Type B pancreatic cell (in vitro differentiated cells): ENCODE results near the gene FAM193A. TPM values are rescaled to one million over a fixed set of nuclear protein-coding genes. Genes with fewer than 3 reads are reported as not detected.
"Not testable (repeated sequence)": the region's sequence is repeated elsewhere in the genome, so short reads cannot be mapped to it uniquely, and the experiment has no call there.

Experiments
- DNase-seq: peaks from one replicate; pipeline ENCODE4 v3.0.0; 2021; ENCODE audit warnings: mixed read lengths; ENCODE audit not compliant: unreplicated experiment; ENCODE audit errors: extremely low spot score
- H3K27ac Mint-ChIP-seq: 2 replicates; pipeline ENCODE4 v1.8.0; 2021; ENCODE audit warnings: mild to moderate bottlenecking, mixed read lengths
- H3K27me3 Mint-ChIP-seq: 2 replicates; pipeline ENCODE4 v1.8.0; 2021; ENCODE audit warnings: mixed read lengths
- H3K36me3 Mint-ChIP-seq: 2 replicates; pipeline ENCODE4 v1.8.0; 2021; ENCODE audit warnings: mixed read lengths
- H3K4me1 Mint-ChIP-seq: one replicate; pipeline ENCODE4 v1.8.0; 2021; ENCODE audit warnings: mixed read lengths; ENCODE audit not compliant: unreplicated experiment
- H3K4me3 Mint-ChIP-seq: 2 replicates; pipeline ENCODE4 v1.8.0; 2021; ENCODE audit warnings: mild to moderate bottlenecking, mixed read lengths
- H3K9me3 Mint-ChIP-seq: 2 replicates; pipeline ENCODE4 v1.8.0; 2021; ENCODE audit warnings: mixed read lengths
- total RNA-seq: library from RNA; stranded (reverse); gene quantifications from 2 replicates; pipeline ENCODE4 v1.2.1, GENCODE V29; 2021; ENCODE audit warnings: low replicate concordance
- TF ChIP-seq, protein P1 (sequence below): fragments of 200-600 bp; sonication (generic); conservative IDR thresholded peaks from 2 replicates; pipeline ENCODE4 v1.5.0; 2021; ENCODE audit warnings: antibody characterized with exemption, mild to moderate bottlenecking

The FAM193A gene
- total RNA-seq, 1 donor from 2014 or later = 37.1 TPM

DNA sequence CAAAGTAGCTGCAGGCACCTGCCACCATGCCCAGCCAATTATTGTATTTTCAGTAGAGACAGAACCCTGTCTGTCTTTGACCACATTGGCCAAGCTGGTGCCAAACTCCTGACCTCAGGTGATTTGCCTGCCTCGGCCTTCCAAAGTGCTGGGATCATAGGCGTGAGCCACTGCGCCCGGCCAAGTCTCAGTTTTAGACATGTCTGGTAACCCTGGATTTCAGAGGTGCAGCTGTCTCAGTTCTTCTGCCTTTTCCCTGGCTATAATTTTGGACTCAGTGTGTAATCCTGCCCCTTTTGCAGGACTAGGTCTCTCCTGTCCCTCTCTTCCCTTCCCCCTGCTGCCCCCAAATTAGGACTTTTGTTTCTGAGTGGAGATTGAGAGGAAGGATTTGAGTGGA lies 46.6 kb downstream of the FAM193A start:
- DNase-seq = no peak
- Mint-ChIP-seq H3K9me3 (no peaks in the 10 kb centered on the region), H3K27ac (peak overlapping the region; percentile 56), H3K36me3 (peaks cover 10% of the 10 kb centered on the region), H3K4me3 (peak overlapping the region; percentile 6), H3K27me3 (no peaks in the 10 kb centered on the region), H3K4me1 (peaks cover 32% of the 10 kb centered on the region)
- TF ChIP-seq, protein P1, sequence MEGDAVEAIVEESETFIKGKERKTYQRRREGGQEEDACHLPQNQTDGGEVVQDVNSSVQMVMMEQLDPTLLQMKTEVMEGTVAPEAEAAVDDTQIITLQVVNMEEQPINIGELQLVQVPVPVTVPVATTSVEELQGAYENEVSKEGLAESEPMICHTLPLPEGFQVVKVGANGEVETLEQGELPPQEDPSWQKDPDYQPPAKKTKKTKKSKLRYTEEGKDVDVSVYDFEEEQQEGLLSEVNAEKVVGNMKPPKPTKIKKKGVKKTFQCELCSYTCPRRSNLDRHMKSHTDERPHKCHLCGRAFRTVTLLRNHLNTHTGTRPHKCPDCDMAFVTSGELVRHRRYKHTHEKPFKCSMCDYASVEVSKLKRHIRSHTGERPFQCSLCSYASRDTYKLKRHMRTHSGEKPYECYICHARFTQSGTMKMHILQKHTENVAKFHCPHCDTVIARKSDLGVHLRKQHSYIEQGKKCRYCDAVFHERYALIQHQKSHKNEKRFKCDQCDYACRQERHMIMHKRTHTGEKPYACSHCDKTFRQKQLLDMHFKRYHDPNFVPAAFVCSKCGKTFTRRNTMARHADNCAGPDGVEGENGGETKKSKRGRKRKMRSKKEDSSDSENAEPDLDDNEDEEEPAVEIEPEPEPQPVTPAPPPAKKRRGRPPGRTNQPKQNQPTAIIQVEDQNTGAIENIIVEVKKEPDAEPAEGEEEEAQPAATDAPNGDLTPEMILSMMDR = no peak

DNA sequence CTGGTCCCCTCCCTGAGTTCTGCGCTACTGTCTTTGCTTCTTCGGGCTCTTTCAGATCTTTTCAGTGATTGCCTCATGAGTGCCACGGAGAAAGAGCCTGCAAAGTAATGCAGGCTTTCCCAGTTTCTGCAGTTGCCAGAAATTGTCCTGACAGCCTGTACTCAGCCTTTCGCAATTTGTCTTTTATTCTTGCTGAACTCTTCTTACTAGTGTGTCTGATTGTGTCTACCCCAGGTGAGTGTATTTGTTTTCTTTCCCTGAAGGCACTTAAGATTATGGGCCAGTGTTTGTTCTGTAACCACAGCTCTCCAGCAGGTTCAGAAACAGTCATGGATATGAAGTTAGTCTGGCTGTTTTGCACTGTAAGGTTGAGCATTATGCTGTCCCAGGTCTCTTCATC lies 47.1 kb downstream of the FAM193A start:
- Mint-ChIP-seq H3K4me1 (peaks cover 36% of the 10 kb centered on the region), H3K27me3 (no peaks in the 10 kb centered on the region), H3K9me3 (no peaks in the 10 kb centered on the region), H3K4me3 (peak overlapping the region; percentile 6), H3K36me3 (peaks cover 10% of the 10 kb centered on the region), H3K27ac (peak overlapping the region; percentile 56)
- TF ChIP-seq, protein P1 = no peak
- no peak for DNase-seq

DNA sequence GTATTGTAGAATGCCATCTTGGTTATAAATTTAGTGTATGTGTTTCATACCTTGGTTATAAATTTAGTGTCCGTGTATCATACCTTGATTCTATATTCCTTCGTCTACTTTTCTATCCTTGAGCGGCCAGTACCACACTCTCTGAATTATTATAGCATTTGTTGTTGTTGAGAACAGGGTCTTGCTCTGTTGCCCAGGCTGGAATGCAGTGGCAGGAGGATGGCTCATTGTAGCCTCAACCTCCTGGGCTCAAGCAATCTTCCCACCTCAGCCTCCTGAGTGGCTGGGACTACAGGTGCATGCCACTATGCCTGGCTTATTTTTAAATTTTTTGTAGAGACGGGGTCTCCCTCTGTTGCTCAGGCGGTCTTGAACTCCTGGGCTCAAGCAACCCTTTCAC lies 50.1 kb downstream of the FAM193A start:
- H3K9me3 Mint-ChIP-seq = no peaks in the 10 kb centered on the region
- H3K36me3 Mint-ChIP-seq = no peaks in the 10 kb centered on the region
- TF ChIP-seq, protein P1 = no peak
- no peak for DNase-seq
- peaks cover 51% of the 10 kb centered on the region for H3K4me1 Mint-ChIP-seq
- H3K27me3 Mint-ChIP-seq = no peaks in the 10 kb centered on the region
- no peak overlapping the region for H3K4me3 Mint-ChIP-seq
- no peak overlapping the region for H3K27ac Mint-ChIP-seq

- Mint-ChIP-seq H3K4me3 (no peak overlapping the region), H3K9me3 (no peaks in the 10 kb centered on the region), H3K27me3 (no peaks in the 10 kb centered on the region), H3K4me1 (peaks cover 48% of the 10 kb centered on the region), H3K36me3 (no peaks in the 10 kb centered on the region), H3K27ac (no peak overlapping the region)
- DNase-seq = no peak
- TF ChIP-seq, protein P1 = no peak
Observed at GRCh38 chr4:2587213-2587823, 50.9 kb downstream of the FAM193A start.

- no peak for DNase-seq
- H3K4me3 Mint-ChIP-seq = no peak overlapping the region
- no peaks in the 10 kb centered on the region for H3K9me3 Mint-ChIP-seq
- TF ChIP-seq, protein P1 = no peak
- H3K36me3 Mint-ChIP-seq = no peaks in the 10 kb centered on the region
- H3K4me1 Mint-ChIP-seq = peaks cover 49% of the 10 kb centered on the region
- H3K27ac Mint-ChIP-seq = peak overlapping the region; percentile 21
- no peaks in the 10 kb centered on the region for H3K27me3 Mint-ChIP-seq
Observed at GRCh38 chr4:2588259-2588658, 51.8 kb downstream of the FAM193A start.

- Mint-ChIP-seq H3K4me1 (peaks cover 63% of the 10 kb centered on the region), H3K36me3 (no peaks in the 10 kb centered on the region), H3K9me3 (no peaks in the 10 kb centered on the region), H3K4me3 (no peak overlapping the region), H3K27me3 (no peaks in the 10 kb centered on the region), H3K27ac (peak overlapping the region; percentile 66)
- DNase-seq = no peak
- TF ChIP-seq, protein P1 = no peak
Observed at GRCh38 chr4:2591189-2591588, 54.7 kb downstream of the FAM193A start.

DNA sequence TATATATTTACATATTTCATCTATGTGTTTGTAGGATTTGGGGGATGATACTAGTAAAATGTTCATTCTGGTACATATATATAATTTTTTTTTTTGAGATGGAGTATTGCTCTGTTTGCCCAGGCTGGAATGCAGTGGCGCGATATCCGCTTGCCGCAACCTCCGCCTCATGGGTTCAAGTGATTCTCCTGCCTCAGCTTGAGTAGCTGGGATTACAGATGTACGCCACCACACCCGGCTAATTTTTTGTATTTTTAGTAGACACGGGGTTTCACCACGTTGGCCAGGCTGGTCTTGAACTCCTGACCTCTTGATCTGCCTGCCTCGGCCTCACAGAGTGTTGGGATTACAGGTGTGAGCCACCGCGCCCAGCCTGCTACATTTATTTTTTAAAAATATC lies 55.6 kb downstream of the FAM193A start:
- H3K27me3 Mint-ChIP-seq, H3K27ac Mint-ChIP-seq, H3K9me3 Mint-ChIP-seq, DNase-seq, H3K36me3 Mint-ChIP-seq, H3K4me3 Mint-ChIP-seq: not testable (repeated sequence)
- peaks cover 65% of the 10 kb centered on the region for H3K4me1 Mint-ChIP-seq
